CD4-positive, alpha-beta T cell treated with Interleukin-4 for 1 hour (primary cell): ENCODE data around the gene CALR3.
A peak's percentile ranks its signal among the peaks of the same experiment; 100 is the strongest.
"Not testable (repeated sequence)": the region's sequence is repeated elsewhere in the genome, so short reads cannot be mapped to it uniquely, and the experiment has no call there.

Experiments
- DNase-seq, 2 donors: peaks; one replicate each; pipeline ENCODE4 v3.0.0-alpha.2; 2020 to 2022

The CALR3 gene

GRCh38 chr19:16455489-16455888 is 40.5 kb downstream of the CALR3 start:
- no peak for DNase-seq

GRCh38 chr19:16454351-16454918 is 41.5 kb downstream of the CALR3 start:
- DNase-seq: no peak

- DNase-seq: no peak
Measured at GRCh38 chr19:16452325-16452724, 43.6 kb downstream of the CALR3 start.

GRCh38 chr19:16449330-16449961 is 46.5 kb downstream of the CALR3 start:
- peak; percentile 65 to 70 for DNase-seq

GRCh38 chr19:16448872-16449271 is 47.1 kb downstream of the CALR3 start:
- DNase-seq: not testable (repeated sequence)

- DNase-seq: peak; percentile 48 to 67
Measured at GRCh38 chr19:16446724-16447368, 49.1 kb downstream of the CALR3 start.

- DNase-seq: no peak
Measured at GRCh38 chr19:16446108-16446723, 49.8 kb downstream of the CALR3 start.

- peak; percentile 17 to 83 for DNase-seq
Measured at GRCh38 chr19:16445238-16446107, 50.5 kb downstream of the CALR3 start.

- no peak for DNase-seq
Measured at GRCh38 chr19:16444269-16444600, 51.7 kb downstream of the CALR3 start.

- DNase-seq: no peak
Measured at GRCh38 chr19:16442386-16443276, 53.3 kb downstream of the CALR3 start.

- no peak for DNase-seq
Measured at GRCh38 chr19:16441661-16442162, 54.3 kb downstream of the CALR3 start.

GRCh38 chr19:16436780-16437332 is 59.1 kb downstream of the CALR3 start:
- no peak for DNase-seq

- no peak for DNase-seq
Measured at GRCh38 chr19:16435999-16436650, 59.8 kb downstream of the CALR3 start.

GRCh38 chr19:16435238-16435917 is 60.6 kb downstream of the CALR3 start:
- DNase-seq: no peak

GRCh38 chr19:16433986-16434385 is 62.0 kb downstream of the CALR3 start:
- DNase-seq: no peak

- no peak for DNase-seq
Measured at GRCh38 chr19:16429759-16430091, 66.2 kb downstream of the CALR3 start.

- DNase-seq: peak in 1 of 2 donors; percentile 10
Measured at GRCh38 chr19:16429066-16429758, 66.8 kb downstream of the CALR3 start.
